ENCODE measurements around the gene MTRR.

DNA sequence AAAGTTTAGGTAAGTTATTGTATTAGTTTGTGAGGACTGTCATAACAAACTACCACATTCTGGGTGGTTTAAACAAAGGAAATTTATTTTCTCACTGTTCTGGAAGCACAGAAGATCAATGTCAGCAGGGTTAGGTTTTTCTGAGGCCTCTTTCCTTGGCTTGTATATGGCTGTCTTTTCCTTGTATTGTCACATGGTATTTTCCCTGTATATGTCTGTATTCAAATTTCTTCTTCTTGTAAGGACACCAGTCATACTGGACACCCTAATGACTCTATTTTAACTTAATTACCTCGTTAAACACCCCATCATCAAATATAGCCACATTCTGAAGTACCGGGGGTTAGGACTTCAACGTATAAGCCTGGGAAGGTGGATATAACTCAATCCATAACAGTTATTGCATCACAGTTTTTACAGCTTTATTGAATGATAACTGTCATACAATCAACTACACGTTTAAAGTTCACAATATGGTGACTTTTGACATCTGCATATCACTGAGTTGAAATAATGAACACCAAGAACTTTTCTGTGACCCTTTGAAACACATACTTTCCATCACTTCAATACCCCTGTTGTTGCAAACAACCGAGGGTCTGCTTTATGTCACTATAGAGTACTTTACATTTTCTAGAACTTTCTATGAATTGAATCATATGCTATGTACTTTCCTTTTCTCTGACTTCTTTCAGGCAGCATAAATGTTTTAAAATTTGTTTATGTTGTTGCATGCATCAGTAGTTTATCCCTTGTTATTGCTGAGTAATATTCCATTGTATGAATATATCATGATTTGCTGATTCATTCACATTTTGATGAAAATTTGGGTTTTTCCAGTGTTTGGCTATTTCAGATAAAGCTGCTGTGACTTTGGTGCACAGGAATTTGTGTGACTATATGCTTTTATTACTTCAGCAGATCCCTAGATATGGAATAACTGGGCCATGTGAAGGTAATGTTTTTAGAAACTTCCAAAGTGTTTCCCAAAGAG lies 48.5 kb downstream of the MTRR start:
- TF ChIP-seq TCF7L2 (IDR thresholded peaks at IDR 0.05; ENCODE audit: borderline replicate concordance, low read depth, low read length) (no peak), ZNF175 (tag by site-specific recombination; IDR thresholded peaks at IDR 0.05) (no peak), RBAK (tag by site-specific recombination; IDR thresholded peaks at IDR 0.05) (no peak), ZNF707 (tag by site-specific recombination; IDR thresholded peaks at IDR 0.05) (no peak), ZNF423 (tag by site-specific recombination; IDR thresholded peaks at IDR 0.05) (no peak), ZNF311 (tag by site-specific recombination; IDR thresholded peaks at IDR 0.05; ENCODE audit: borderline replicate concordance) (no peak)
- TF ChIP-seq, protein P1, sequence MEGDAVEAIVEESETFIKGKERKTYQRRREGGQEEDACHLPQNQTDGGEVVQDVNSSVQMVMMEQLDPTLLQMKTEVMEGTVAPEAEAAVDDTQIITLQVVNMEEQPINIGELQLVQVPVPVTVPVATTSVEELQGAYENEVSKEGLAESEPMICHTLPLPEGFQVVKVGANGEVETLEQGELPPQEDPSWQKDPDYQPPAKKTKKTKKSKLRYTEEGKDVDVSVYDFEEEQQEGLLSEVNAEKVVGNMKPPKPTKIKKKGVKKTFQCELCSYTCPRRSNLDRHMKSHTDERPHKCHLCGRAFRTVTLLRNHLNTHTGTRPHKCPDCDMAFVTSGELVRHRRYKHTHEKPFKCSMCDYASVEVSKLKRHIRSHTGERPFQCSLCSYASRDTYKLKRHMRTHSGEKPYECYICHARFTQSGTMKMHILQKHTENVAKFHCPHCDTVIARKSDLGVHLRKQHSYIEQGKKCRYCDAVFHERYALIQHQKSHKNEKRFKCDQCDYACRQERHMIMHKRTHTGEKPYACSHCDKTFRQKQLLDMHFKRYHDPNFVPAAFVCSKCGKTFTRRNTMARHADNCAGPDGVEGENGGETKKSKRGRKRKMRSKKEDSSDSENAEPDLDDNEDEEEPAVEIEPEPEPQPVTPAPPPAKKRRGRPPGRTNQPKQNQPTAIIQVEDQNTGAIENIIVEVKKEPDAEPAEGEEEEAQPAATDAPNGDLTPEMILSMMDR (tag by site-specific recombination; IDR thresholded peaks at IDR 0.05), result no peak
- TF ChIP-seq, protein P2, sequence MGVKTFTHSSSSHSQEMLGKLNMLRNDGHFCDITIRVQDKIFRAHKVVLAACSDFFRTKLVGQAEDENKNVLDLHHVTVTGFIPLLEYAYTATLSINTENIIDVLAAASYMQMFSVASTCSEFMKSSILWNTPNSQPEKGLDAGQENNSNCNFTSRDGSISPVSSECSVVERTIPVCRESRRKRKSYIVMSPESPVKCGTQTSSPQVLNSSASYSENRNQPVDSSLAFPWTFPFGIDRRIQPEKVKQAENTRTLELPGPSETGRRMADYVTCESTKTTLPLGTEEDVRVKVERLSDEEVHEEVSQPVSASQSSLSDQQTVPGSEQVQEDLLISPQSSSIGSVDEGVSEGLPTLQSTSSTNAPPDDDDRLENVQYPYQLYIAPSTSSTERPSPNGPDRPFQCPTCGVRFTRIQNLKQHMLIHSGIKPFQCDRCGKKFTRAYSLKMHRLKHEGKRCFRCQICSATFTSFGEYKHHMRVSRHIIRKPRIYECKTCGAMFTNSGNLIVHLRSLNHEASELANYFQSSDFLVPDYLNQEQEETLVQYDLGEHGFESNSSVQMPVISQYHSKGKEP (tag by site-specific recombination; IDR thresholded peaks at IDR 0.05), result no peak
- TF ChIP-seq, protein P3, sequence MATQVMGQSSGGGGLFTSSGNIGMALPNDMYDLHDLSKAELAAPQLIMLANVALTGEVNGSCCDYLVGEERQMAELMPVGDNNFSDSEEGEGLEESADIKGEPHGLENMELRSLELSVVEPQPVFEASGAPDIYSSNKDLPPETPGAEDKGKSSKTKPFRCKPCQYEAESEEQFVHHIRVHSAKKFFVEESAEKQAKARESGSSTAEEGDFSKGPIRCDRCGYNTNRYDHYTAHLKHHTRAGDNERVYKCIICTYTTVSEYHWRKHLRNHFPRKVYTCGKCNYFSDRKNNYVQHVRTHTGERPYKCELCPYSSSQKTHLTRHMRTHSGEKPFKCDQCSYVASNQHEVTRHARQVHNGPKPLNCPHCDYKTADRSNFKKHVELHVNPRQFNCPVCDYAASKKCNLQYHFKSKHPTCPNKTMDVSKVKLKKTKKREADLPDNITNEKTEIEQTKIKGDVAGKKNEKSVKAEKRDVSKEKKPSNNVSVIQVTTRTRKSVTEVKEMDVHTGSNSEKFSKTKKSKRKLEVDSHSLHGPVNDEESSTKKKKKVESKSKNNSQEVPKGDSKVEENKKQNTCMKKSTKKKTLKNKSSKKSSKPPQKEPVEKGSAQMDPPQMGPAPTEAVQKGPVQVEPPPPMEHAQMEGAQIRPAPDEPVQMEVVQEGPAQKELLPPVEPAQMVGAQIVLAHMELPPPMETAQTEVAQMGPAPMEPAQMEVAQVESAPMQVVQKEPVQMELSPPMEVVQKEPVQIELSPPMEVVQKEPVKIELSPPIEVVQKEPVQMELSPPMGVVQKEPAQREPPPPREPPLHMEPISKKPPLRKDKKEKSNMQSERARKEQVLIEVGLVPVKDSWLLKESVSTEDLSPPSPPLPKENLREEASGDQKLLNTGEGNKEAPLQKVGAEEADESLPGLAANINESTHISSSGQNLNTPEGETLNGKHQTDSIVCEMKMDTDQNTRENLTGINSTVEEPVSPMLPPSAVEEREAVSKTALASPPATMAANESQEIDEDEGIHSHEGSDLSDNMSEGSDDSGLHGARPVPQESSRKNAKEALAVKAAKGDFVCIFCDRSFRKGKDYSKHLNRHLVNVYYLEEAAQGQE (tag by site-specific recombination; IDR thresholded peaks at IDR 0.05), result no peak

All from HEK293 (cell line).